Astrocyte of the spinal cord (primary cell): ENCODE results near the gene SPEM3.
A peak's percentile ranks its signal among the peaks of the same experiment; 100 is the strongest.

Experiments used
- DNase-seq: peaks from one replicate; pipeline ENCODE4 v3.0.0; 2011; ENCODE audit warnings: low read depth, low spot score
- H3K4me3 ChIP-seq: 2 replicates; pipeline ENCODE4 v1.5.1; 2011; ENCODE audit warnings: low read depth, mild to moderate bottlenecking, low read length, moderate library complexity
- in situ Hi-C: cut with HindIII; loops from 2 replicates; pipeline ENCODE4 v1.10.0; 2017; ENCODE audit warnings: low sequenced_read_pairs
- TF ChIP-seq, protein P1 (sequence below): IDR thresholded peaks from 2 replicates; pipeline ENCODE4 v1.5.1; 2012; ENCODE audit warnings: low read depth, mild to moderate bottlenecking, low read length, inconsistent platforms

Gene SPEM3

DNA sequence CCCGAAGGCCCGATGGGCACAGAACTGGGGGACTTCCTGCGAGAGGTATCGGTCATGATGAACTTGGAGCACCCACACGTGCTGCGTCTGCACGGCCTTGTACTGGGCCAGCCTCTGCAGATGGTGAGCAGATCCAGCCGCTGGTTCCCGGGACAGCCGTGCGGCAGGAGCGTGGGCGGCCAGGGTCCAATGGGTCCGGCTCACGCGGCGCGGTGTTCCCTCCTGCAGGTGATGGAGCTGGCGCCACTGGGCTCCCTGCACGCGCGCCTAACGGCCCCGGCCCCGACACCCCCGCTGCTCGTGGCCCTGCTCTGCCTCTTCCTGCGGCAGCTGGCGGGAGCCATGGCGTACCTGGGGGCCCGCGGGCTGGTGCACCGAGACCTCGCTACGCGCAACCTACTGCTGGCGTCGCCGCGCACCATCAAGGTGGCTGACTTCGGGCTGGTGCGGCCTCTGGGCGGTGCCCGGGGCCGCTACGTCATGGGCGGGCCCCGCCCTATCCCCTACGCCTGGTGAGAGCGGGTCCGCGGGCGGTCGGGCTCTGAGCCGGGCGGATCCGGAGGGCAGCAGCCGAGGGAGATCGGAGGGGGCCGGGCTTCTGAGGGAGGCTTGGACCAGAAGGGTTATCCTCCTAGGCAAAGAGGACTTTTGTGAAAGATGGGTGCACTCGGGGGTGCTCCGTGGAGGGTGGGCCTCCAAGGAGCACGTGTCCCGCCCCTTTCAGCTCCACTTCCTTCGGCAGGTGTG, 44.7 kb upstream of the SPEM3 start:
- in situ Hi-C loops, result no loop called here
- TF ChIP-seq, protein P1, sequence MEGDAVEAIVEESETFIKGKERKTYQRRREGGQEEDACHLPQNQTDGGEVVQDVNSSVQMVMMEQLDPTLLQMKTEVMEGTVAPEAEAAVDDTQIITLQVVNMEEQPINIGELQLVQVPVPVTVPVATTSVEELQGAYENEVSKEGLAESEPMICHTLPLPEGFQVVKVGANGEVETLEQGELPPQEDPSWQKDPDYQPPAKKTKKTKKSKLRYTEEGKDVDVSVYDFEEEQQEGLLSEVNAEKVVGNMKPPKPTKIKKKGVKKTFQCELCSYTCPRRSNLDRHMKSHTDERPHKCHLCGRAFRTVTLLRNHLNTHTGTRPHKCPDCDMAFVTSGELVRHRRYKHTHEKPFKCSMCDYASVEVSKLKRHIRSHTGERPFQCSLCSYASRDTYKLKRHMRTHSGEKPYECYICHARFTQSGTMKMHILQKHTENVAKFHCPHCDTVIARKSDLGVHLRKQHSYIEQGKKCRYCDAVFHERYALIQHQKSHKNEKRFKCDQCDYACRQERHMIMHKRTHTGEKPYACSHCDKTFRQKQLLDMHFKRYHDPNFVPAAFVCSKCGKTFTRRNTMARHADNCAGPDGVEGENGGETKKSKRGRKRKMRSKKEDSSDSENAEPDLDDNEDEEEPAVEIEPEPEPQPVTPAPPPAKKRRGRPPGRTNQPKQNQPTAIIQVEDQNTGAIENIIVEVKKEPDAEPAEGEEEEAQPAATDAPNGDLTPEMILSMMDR, result no peak
- DNase-seq, result peak; percentile 18
- peak overlapping the region; percentile 36 for H3K4me3 ChIP-seq

GRCh38 chr17:7384489-7385081, 44.1 kb upstream of the SPEM3 start:
- no peak for DNase-seq
- H3K4me3 ChIP-seq, result peak overlapping the region; percentile 36
- in situ Hi-C loops, result no loop called here
- TF ChIP-seq, protein P1, result no peak

- DNase-seq, result no peak
- in situ Hi-C loops, result no loop called here
- TF ChIP-seq, protein P1, result no peak
- H3K4me3 ChIP-seq, result no peak overlapping the region
Measured at GRCh38 chr17:7388856-7389255, 39.8 kb upstream of the SPEM3 start.

- TF ChIP-seq, protein P1, result no peak
- in situ Hi-C loops, result no loop called here
- no peak overlapping the region for H3K4me3 ChIP-seq
- no peak for DNase-seq
Measured at GRCh38 chr17:7389924-7390910, 38.4 kb upstream of the SPEM3 start.

DNA sequence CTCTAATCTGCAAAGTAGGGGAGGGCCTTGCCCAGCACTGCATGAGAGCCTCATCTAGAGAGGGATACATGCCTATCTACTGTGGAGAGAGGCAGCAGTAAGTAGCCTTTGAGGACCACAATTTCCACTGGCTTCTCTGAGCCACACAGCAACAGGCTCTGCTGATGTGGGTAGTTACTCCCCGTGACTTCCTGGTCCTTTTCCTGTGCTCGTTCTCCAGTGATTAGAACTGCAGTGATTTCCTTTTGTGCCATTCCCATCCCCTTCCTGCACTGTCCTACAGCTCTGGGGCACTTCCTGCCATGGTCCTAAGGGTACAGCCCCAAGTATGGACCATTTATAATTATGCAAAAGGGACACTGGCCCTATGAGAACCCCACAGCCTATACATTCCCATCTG, 37.4 kb upstream of the SPEM3 start:
- in situ Hi-C loops, result no loop called here
- no peak overlapping the region for H3K4me3 ChIP-seq
- TF ChIP-seq, protein P1, result no peak
- DNase-seq, result no peak

- DNase-seq, result no peak
- peak overlapping the region; percentile 90 for H3K4me3 ChIP-seq
- in situ Hi-C loops, result no loop called here
- TF ChIP-seq, protein P1, result no peak
Measured at GRCh38 chr17:7392696-7393612, 35.7 kb upstream of the SPEM3 start.
